Stimulated activated CD4-positive, alpha-beta T cell treated with anti-CD3 and anti-CD28 coated beads, Interleukin-15, amount 100 ng/mL, for 48 hours (primary cell): ENCODE results near the gene CLEC17A.
"Not testable (repeated sequence)": the region's sequence is repeated elsewhere in the genome, so short reads cannot be mapped to it uniquely, and the experiment has no call there.

Source experiments
- DNase-seq, 2 donors: peaks; one replicate each; pipeline ENCODE4 v3.0.0-alpha.2; 2020; ENCODE audit warnings: low read depth in 2 of 2

Gene CLEC17A

GRCh38 chr19:14582894-14583340 lies at the start of gene CLEC17A:
TSS of gene CLEC17A (plus strand) at chr19:14583084. CDS start at chr19:14583161, 77 bp downstream.
- DNase-seq, result no peak

- DNase-seq, result no peak
Observed at GRCh38 chr19:14533450-14533849, 49.4 kb upstream of the CLEC17A start.

- peak in 1 of 2 donors; percentile 51 for DNase-seq
Observed at GRCh38 chr19:14536926-14537692, 45.8 kb upstream of the CLEC17A start.

GRCh38 chr19:14540741-14541525 lies 42.0 kb upstream of the CLEC17A start:
- no peak for DNase-seq

GRCh38 chr19:14541979-14542378 lies 40.9 kb upstream of the CLEC17A start:
- DNase-seq, result not testable (repeated sequence)

- no peak for DNase-seq
Observed at GRCh38 chr19:14542711-14543328, 40.1 kb upstream of the CLEC17A start.

GRCh38 chr19:14544047-14544446 lies 38.8 kb upstream of the CLEC17A start:
- no peak for DNase-seq

GRCh38 chr19:14544977-14545715 lies 37.7 kb upstream of the CLEC17A start:
- no peak for DNase-seq

GRCh38 chr19:14545716-14546082 lies 37.2 kb upstream of the CLEC17A start:
- no peak for DNase-seq

- no peak for DNase-seq
Observed at GRCh38 chr19:14550201-14550754, 32.6 kb upstream of the CLEC17A start.

GRCh38 chr19:14551134-14552005 lies 31.5 kb upstream of the CLEC17A start:
- peak; percentile 61 for DNase-seq

- DNase-seq, result not testable (repeated sequence)
Observed at GRCh38 chr19:14552006-14552360, 30.9 kb upstream of the CLEC17A start.

- DNase-seq, result no peak
Observed at GRCh38 chr19:14553042-14553938, 29.6 kb upstream of the CLEC17A start.

GRCh38 chr19:14553939-14554243 lies 29.0 kb upstream of the CLEC17A start:
- no peak for DNase-seq

GRCh38 chr19:14554382-14554812 lies 28.5 kb upstream of the CLEC17A start:
- no peak for DNase-seq

GRCh38 chr19:14555918-14556661 lies 26.8 kb upstream of the CLEC17A start:
- no peak for DNase-seq

GRCh38 chr19:14556662-14557188 lies 26.2 kb upstream of the CLEC17A start:
- peak; percentile 65 to 74 for DNase-seq

GRCh38 chr19:14558370-14559066 lies 24.4 kb upstream of the CLEC17A start:
- no peak for DNase-seq
